Ishikawa (cell line): ENCODE results near the gene TTC17.

Experiments used
- EGR1 ChIP-seq: IDR thresholded peaks from 2 replicates; pipeline ENCODE4 v1.6.1; 2012
- EP300 ChIP-seq: IDR thresholded peaks from 2 replicates; pipeline ENCODE4 v1.6.1; 2012; ENCODE audit warnings: borderline replicate concordance
- MAX ChIP-seq: IDR thresholded peaks from 2 replicates; pipeline ENCODE4 v1.6.1; 2012
- RAD21 ChIP-seq: IDR thresholded peaks from 2 replicates; pipeline ENCODE4 v1.6.1; 2012; ENCODE audit warnings: low read depth
- TEAD4 ChIP-seq: IDR thresholded peaks from 2 replicates; pipeline ENCODE4 v1.6.1; 2012
- USF1 ChIP-seq: IDR thresholded peaks from 2 replicates; pipeline ENCODE4 v1.6.1; 2012

GRCh38 chr11:43489869-43490465 is 131.2 kb downstream of the TTC17 start:
- TF ChIP-seq EGR1 (no peak), TEAD4 (no peak), MAX (no peak), USF1 (no peak), EP300 (no peak), RAD21 (no peak)
